Measurements from ENCODE around the gene NPB. TPM values are rescaled to one million over a fixed set of nuclear protein-coding genes. Genes with fewer than 3 reads are reported as not detected.

Gene NPB
- total RNA-seq, 1 experiment from 2014 or later: not detected

DNA sequence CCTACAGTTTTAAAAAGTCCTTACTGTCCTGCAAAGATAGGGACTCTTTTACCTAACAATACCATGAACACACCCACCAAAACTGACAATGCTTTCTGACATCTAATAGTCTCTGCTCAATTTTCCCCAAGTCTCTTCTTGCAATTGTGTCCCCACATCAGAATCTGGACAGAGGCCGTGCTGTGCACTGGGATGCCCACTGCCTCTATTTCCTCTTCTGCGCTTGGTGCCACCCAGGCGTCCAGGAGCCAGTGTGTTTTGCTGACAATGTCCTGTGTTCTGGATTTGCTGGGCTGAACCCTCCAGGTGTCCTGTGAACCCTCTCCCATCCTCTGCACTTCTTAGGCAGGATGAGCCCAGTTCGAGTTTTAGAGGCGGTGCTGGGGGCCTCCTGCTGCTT lies 24.5 kb upstream of the NPB start:
- H2AFZ ChIP-seq (ENCODE audit: low read length): no peak overlapping the region
- no peaks in the 10 kb centered on the region for H3K9me2 ChIP-seq (replicated peaks; ENCODE audit: insufficient read depth, low read length)
- H3K4me3 ChIP-seq (ENCODE audit: low read length): no peak overlapping the region
- peaks cover 4% of the 10 kb centered on the region for H3K79me2 ChIP-seq (ENCODE audit: low read length)
- no peak overlapping the region for H3K27ac ChIP-seq (ENCODE audit: low read length)
- H3K4me1 ChIP-seq (ENCODE audit: low read length): peaks cover 14% of the 10 kb centered on the region
- no peaks in the 10 kb centered on the region for H3K9me3 ChIP-seq (ENCODE audit: low read length)
- no peaks in the 10 kb centered on the region for H4K20me1 ChIP-seq (ENCODE audit: insufficient read depth, low read depth, low read length)
- no peak overlapping the region for H3K9ac ChIP-seq (ENCODE audit: low read length)
- no peak for DNase-seq
- H3K27me3 ChIP-seq (ENCODE audit: low read length): no peaks in the 10 kb centered on the region
- no peak overlapping the region for H3K4me2 ChIP-seq (ENCODE audit: low read depth, low read length, poor library complexity, severe bottlenecking)
- H3K36me3 ChIP-seq (ENCODE audit: insufficient read depth, low read length): peaks cover 22% of the 10 kb centered on the region; the same call in 1 of the 2 replicates

GRCh38 chr17:81878294-81878693 lies 23.7 kb upstream of the NPB start:
- H3K36me3 ChIP-seq (ENCODE audit: insufficient read depth, low read length): peaks cover 23% of the 10 kb centered on the region; the same call in 1 of the 2 replicates
- no peak overlapping the region for H3K4me3 ChIP-seq (ENCODE audit: low read length)
- DNase-seq: no peak

DNA sequence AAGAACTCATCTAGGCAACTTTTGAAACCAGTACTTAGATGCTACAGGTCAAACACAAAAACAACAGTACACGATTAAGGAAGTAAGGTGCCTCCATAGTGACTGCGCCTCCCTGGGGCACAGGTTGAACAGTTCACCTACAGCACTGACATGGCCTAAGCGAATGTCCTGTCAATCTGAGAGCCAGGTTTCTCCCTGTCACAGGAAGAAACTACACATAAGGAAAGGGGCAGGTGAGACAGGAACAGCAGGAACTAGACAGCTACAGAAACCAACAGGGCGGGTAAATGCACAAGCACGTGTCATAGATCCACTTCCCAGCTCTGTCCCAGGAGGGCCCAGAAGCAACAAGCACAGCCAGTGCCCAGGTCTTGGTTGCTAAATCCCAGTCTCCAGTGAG lies 22.9 kb upstream of the NPB start:
- peaks cover 26% of the 10 kb centered on the region; the same call in 1 of the 2 replicates for H3K36me3 ChIP-seq (ENCODE audit: insufficient read depth, low read length)
- no peaks in the 10 kb centered on the region for H3K79me2 ChIP-seq (ENCODE audit: low read length)
- no peak overlapping the region for H3K9ac ChIP-seq (ENCODE audit: low read length)
- H3K4me3 ChIP-seq (ENCODE audit: low read length): no peak overlapping the region
- H3K4me2 ChIP-seq (ENCODE audit: low read depth, low read length, poor library complexity, severe bottlenecking): no peak overlapping the region
- H3K4me1 ChIP-seq (ENCODE audit: low read length): no peaks in the 10 kb centered on the region
- no peaks in the 10 kb centered on the region for H3K9me2 ChIP-seq (replicated peaks; ENCODE audit: insufficient read depth, low read length)
- H2AFZ ChIP-seq (ENCODE audit: low read length): no peak overlapping the region
- DNase-seq: no peak
- H3K9me3 ChIP-seq (ENCODE audit: low read length): no peaks in the 10 kb centered on the region
- no peak overlapping the region for H3K27ac ChIP-seq (ENCODE audit: low read length)
- no peaks in the 10 kb centered on the region for H4K20me1 ChIP-seq (ENCODE audit: insufficient read depth, low read depth, low read length)
- H3K27me3 ChIP-seq (ENCODE audit: low read length): no peaks in the 10 kb centered on the region

More at GRCh38 chr17:81878294-81878693, 23.7 kb upstream of the NPB start:
- Histone ChIP-seq H3K9me2 (replicated peaks; ENCODE audit: insufficient read depth, low read length) (no peaks in the 10 kb centered on the region), H3K27me3 (ENCODE audit: low read length) (no peaks in the 10 kb centered on the region), H2AFZ (ENCODE audit: low read length) (no peak overlapping the region), H4K20me1 (ENCODE audit: insufficient read depth, low read depth, low read length) (no peaks in the 10 kb centered on the region), H3K4me1 (ENCODE audit: low read length) (peaks cover 6% of the 10 kb centered on the region), H3K27ac (ENCODE audit: low read length) (no peak overlapping the region), H3K9me3 (ENCODE audit: low read length) (no peaks in the 10 kb centered on the region), H3K9ac (ENCODE audit: low read length) (no peak overlapping the region), H3K79me2 (ENCODE audit: low read length) (no peaks in the 10 kb centered on the region), H3K4me2 (ENCODE audit: low read depth, low read length, poor library complexity, severe bottlenecking) (no peak overlapping the region)

DNA sequence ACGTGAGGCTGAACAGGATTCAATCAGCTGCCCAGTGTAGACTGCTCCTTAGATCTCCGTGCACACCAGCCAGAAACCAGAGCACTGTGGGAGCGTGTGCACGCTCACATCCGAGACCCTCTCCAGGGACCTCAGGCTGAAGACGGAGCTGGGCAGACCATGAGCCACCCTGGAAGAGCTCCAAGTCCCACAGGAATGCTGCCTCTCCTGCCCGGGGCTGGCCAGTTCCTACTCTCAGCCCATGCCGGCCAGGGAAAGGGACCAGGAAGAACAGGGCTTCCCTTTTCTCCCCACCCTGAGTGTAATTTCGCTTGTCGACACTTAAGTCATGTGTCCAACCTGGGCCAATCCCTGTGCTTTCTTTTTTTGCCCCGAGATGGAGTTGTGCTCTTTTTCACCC lies 17.5 kb upstream of the NPB start:
- H4K20me1 ChIP-seq (ENCODE audit: insufficient read depth, low read depth, low read length): peaks cover 20% of the 10 kb centered on the region
- H3K27me3 ChIP-seq (ENCODE audit: low read length): no peaks in the 10 kb centered on the region
- H3K9me3 ChIP-seq (ENCODE audit: low read length): no peaks in the 10 kb centered on the region
- peaks cover 57% of the 10 kb centered on the region for H3K36me3 ChIP-seq (ENCODE audit: insufficient read depth, low read length)
- H3K27ac ChIP-seq (ENCODE audit: low read length): no peak overlapping the region
- H3K79me2 ChIP-seq (ENCODE audit: low read length): peaks cover 34% of the 10 kb centered on the region
- H3K9ac ChIP-seq (ENCODE audit: low read length): no peak overlapping the region
- peaks cover under 1% of the 10 kb centered on the region for H3K4me1 ChIP-seq (ENCODE audit: low read length)
- no peaks in the 10 kb centered on the region for H3K9me2 ChIP-seq (replicated peaks; ENCODE audit: insufficient read depth, low read length)
- H2AFZ ChIP-seq (ENCODE audit: low read length): no peak overlapping the region
- no peak for DNase-seq
- no peak overlapping the region for H3K4me2 ChIP-seq (ENCODE audit: low read depth, low read length, poor library complexity, severe bottlenecking)
- H3K4me3 ChIP-seq (ENCODE audit: low read length): no peak overlapping the region

- Histone ChIP-seq H3K27me3 (ENCODE audit: low read length) (no peaks in the 10 kb centered on the region), H3K27ac (ENCODE audit: low read length) (no peak overlapping the region), H3K4me1 (ENCODE audit: low read length) (peaks cover 5% of the 10 kb centered on the region), H2AFZ (ENCODE audit: low read length) (no peak overlapping the region), H4K20me1 (ENCODE audit: insufficient read depth, low read depth, low read length) (peaks cover 25% of the 10 kb centered on the region), H3K4me2 (ENCODE audit: low read depth, low read length, poor library complexity, severe bottlenecking) (no peak overlapping the region), H3K4me3 (ENCODE audit: low read length) (no peak overlapping the region), H3K9ac (ENCODE audit: low read length) (no peak overlapping the region), H3K9me3 (ENCODE audit: low read length) (no peaks in the 10 kb centered on the region), H3K79me2 (ENCODE audit: low read length) (peaks cover 38% of the 10 kb centered on the region), H3K36me3 (ENCODE audit: insufficient read depth, low read length) (peaks cover 61% of the 10 kb centered on the region), H3K9me2 (replicated peaks; ENCODE audit: insufficient read depth, low read length) (no peaks in the 10 kb centered on the region)
- DNase-seq: no peak
These were observed 17.1 kb upstream of the NPB start for GRCh38 chr17:81884968-81885367.

DNA sequence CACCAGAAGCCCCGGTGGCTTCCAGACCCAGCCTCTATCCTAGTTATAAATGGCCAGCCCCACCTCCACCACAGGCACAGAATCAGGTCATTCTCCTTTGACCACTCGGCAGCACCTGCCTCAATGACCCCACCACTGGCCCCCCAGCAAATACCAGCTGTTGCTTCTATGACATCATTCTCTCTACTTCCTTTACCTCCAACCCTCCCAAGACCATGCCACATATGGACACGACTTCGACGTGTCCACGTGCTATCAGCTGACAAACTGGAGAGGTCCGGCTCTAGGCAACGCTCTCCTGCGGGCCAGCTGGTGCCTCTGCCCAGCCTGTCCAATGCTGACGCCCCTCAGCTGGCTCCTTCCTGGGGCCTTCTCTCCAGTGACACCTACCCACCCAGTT lies 16.6 kb upstream of the NPB start:
- Histone ChIP-seq H4K20me1 (ENCODE audit: insufficient read depth, low read depth, low read length) (peaks cover 29% of the 10 kb centered on the region), H2AFZ (ENCODE audit: low read length) (no peak overlapping the region), H3K27ac (ENCODE audit: low read length) (no peak overlapping the region), H3K4me3 (ENCODE audit: low read length) (no peak overlapping the region), H3K9me3 (ENCODE audit: low read length) (no peaks in the 10 kb centered on the region), H3K9me2 (replicated peaks; ENCODE audit: insufficient read depth, low read length) (no peaks in the 10 kb centered on the region), H3K9ac (ENCODE audit: low read length) (no peak overlapping the region), H3K4me1 (ENCODE audit: low read length) (peaks cover 10% of the 10 kb centered on the region), H3K4me2 (ENCODE audit: low read depth, low read length, poor library complexity, severe bottlenecking) (no peak overlapping the region), H3K79me2 (ENCODE audit: low read length) (peaks cover 43% of the 10 kb centered on the region), H3K36me3 (ENCODE audit: insufficient read depth, low read length) (peaks cover 65% of the 10 kb centered on the region), H3K27me3 (ENCODE audit: low read length) (no peaks in the 10 kb centered on the region)
- DNase-seq: no peak

DNA sequence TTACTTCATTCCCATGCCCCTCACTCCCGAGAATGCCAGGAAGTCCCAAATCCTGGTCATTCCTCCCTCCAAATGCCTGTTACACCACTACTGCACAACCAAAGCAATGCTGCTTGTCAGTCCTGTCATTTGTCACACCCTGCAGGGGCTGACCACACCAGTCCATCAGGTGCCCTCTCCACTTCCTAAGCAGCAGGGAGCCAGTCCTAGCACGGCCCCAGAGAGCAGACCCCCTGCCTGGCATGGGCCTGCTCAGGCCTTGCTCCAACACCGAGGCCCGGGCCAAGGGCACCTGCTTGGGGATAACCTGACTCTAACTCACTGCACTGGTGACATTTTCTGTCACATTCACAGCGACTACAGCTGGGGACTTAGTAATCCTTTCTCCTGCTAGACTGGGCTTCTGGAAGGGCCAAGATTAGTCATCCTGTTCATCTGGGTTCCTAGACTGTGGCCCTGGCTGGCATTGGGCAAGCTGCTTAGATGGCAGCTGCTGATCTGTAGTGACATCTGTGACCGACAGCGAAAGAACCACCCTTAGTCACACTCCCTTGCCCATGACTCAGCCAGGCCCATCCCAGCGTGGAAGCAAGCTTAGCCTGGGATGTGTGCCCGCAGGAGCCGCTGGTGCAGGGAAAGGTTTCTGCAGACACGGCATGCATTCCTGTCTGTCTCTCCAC lies 16.0 kb upstream of the NPB start:
- Histone ChIP-seq H3K4me3 (ENCODE audit: low read length) (no peak overlapping the region), H4K20me1 (ENCODE audit: insufficient read depth, low read depth, low read length) (peaks cover 33% of the 10 kb centered on the region), H3K4me2 (ENCODE audit: low read depth, low read length, poor library complexity, severe bottlenecking) (no peak overlapping the region), H3K9me2 (replicated peaks; ENCODE audit: insufficient read depth, low read length) (no peaks in the 10 kb centered on the region), H3K9ac (ENCODE audit: low read length) (no peak overlapping the region), H3K27ac (ENCODE audit: low read length) (no peak overlapping the region), H2AFZ (ENCODE audit: low read length) (no peak overlapping the region), H3K79me2 (ENCODE audit: low read length) (peaks cover 49% of the 10 kb centered on the region), H3K9me3 (ENCODE audit: low read length) (no peaks in the 10 kb centered on the region), H3K27me3 (ENCODE audit: low read length) (no peaks in the 10 kb centered on the region), H3K4me1 (ENCODE audit: low read length) (peaks cover 10% of the 10 kb centered on the region), H3K36me3 (ENCODE audit: insufficient read depth, low read length) (peaks cover 64% of the 10 kb centered on the region)
- no peak for DNase-seq

- H3K4me1 ChIP-seq (ENCODE audit: low read length): peaks cover 20% of the 10 kb centered on the region
- H3K9ac ChIP-seq (ENCODE audit: low read length): no peak overlapping the region
- no peaks in the 10 kb centered on the region for H3K9me3 ChIP-seq (ENCODE audit: low read length)
- no peak overlapping the region for H2AFZ ChIP-seq (ENCODE audit: low read length)
- H3K36me3 ChIP-seq (ENCODE audit: insufficient read depth, low read length): peaks cover 55% of the 10 kb centered on the region
- H3K27me3 ChIP-seq (ENCODE audit: low read length): no peaks in the 10 kb centered on the region
- peaks cover 33% of the 10 kb centered on the region for H4K20me1 ChIP-seq (ENCODE audit: insufficient read depth, low read depth, low read length)
- H3K9me2 ChIP-seq (replicated peaks; ENCODE audit: insufficient read depth, low read length): no peaks in the 10 kb centered on the region
- no peak overlapping the region for H3K4me3 ChIP-seq (ENCODE audit: low read length)
- no peak overlapping the region for H3K4me2 ChIP-seq (ENCODE audit: low read depth, low read length, poor library complexity, severe bottlenecking)
- DNase-seq: no peak
- H3K79me2 ChIP-seq (ENCODE audit: low read length): peaks cover 59% of the 10 kb centered on the region
- H3K27ac ChIP-seq (ENCODE audit: low read length): no peak overlapping the region
These were observed 13.7 kb upstream of the NPB start for GRCh38 chr17:81888105-81888987.

Measured in Karpas-422 (cell line).